Natural killer cell (primary cell): ENCODE results near the gene ZNF74. TPM values are rescaled to one million over a fixed set of nuclear protein-coding genes. Genes with fewer than 3 reads are reported as not detected.

Source experiments
- ATAC-seq, 3 donors: fragments of 150-1000 bp in 2 of 3; fragments of 200-7000 bp in 1 of 3; cut with Tn5 transposase; 1 replicate in 1 of 3; 2 replicates in 2 of 3; pipeline ENCODE4 v1.10.0; 2021; ENCODE audit warnings: mild to moderate bottlenecking in 2 of 3, moderate library complexity in 2 of 3
- DNase-seq, 2 donors: peaks; one replicate each; pipeline versions ENCODE4 v3.0.0 to v3.0.0-alpha.2; 2013 to 2021; ENCODE audit warnings: mixed read lengths in 1 of 2
- H3K27ac ChIP-seq: one replicate; pipeline ENCODE4 v1.5.1; 2013; ENCODE audit warnings: mild to moderate bottlenecking, low read length
- H3K27me3 ChIP-seq: one replicate; pipeline ENCODE4 v1.6.1; 2013; ENCODE audit warnings: low read length; ENCODE audit not compliant: control insufficient read depth, insufficient read depth
- H3K36me3 ChIP-seq: one replicate; pipeline ENCODE4 v1.6.1; 2013; ENCODE audit warnings: low read length; ENCODE audit not compliant: control insufficient read depth, insufficient read depth
- H3K4me1 ChIP-seq: one replicate; pipeline ENCODE4 v1.6.1; 2013; ENCODE audit warnings: low read length; ENCODE audit not compliant: control insufficient read depth, insufficient read depth
- H3K4me3 ChIP-seq: one replicate; pipeline ENCODE4 v1.5.1; 2013; ENCODE audit warnings: low read length
- H3K9me3 ChIP-seq: one replicate; pipeline ENCODE4 v1.6.1; 2013; ENCODE audit warnings: low read length; ENCODE audit not compliant: control insufficient read depth, insufficient read depth
- H3K27ac Mint-ChIP-seq, 2 donors: one replicate each; pipeline ENCODE4 v1.8.0; 2022; ENCODE audit warnings: mild to moderate bottlenecking in 2 of 2, mixed read lengths in 2 of 2, moderate library complexity in 1 of 2
- H3K27me3 Mint-ChIP-seq, 2 donors: one replicate each; pipeline ENCODE4 v1.8.0; 2022; ENCODE audit warnings: low read depth in 2 of 2, mixed read lengths in 2 of 2
- H3K36me3 Mint-ChIP-seq: one replicate; pipeline ENCODE4 v1.8.0; 2022; ENCODE audit warnings: mixed read lengths
- H3K4me1 Mint-ChIP-seq, 2 donors: one replicate each; pipeline ENCODE4 v1.8.0; 2022; ENCODE audit warnings: mixed read lengths in 2 of 2
- H3K4me3 Mint-ChIP-seq: one replicate; pipeline ENCODE4 v1.8.0; 2022; ENCODE audit warnings: mild to moderate bottlenecking, moderate library complexity, mixed read lengths
- H3K9me3 Mint-ChIP-seq, 2 donors: one replicate each; pipeline ENCODE4 v1.8.0; 2022; ENCODE audit warnings: mixed read lengths in 2 of 2
- CTCF ChIP-seq: fragments of 200-600 bp; IDR thresholded peaks from one replicate; pipeline ENCODE4 v1.8.0; 2022; ENCODE audit warnings: antibody characterized with exemption
- WGBS: methylation state at CpG from one replicate; pipeline ENCODE4 v1.1.7; 2013; ENCODE audit warnings: missing lambda C conversion rate; ENCODE audit not compliant: insufficient coverage; 5-methylcytosine and 5-hydroxymethylcytosine counted together
- intact Hi-C: fragments of 100-400 bp; cut with micrococcal nuclease; formaldehyde crosslinking; loops from one replicate; pipeline ENCODE4 v1.14.2; 2022
- total RNA-seq, 4 donors: library from RNA; stranded (reverse); fragments of 120-200 nt in 1 of 4; gene quantifications; one replicate each; pipeline versions ENCODE4 v1.2.3 to v1.2.4, GENCODE V29; 2013 to 2022

ZNF74 gene
- total RNA-seq, 3 donors from 2014 or later (not counting 1 experiment from before 2014, with no cell fraction given) = 7.7 to 18.2 (median 10.4) TPM

DNA sequence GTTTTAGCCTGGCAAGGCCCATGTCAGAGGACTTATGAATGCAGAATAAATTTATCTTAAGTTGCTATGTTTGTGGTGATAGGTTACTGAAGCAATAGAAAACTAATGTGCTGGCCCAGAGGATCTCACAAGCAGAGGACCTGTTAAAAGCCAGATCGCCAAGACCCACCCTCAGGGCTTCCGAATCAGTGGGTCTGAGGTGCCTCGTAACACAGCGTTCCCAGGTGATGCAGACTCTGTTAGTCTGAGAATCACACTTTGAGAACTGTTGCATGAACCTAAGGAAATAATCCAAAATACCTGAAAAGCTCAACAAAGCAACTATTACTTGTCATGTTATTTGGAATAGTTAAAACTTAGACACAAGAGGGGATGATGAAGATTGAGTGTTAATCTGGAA, 50.4 kb downstream of the ZNF74 start:
- Mint-ChIP-seq H3K9me3 (no peaks in the 10 kb centered on the region), H3K36me3 (no peaks in the 10 kb centered on the region), H3K4me1 (peaks cover 0 to 4% of the 10 kb centered on the region in 2 donors), H3K27ac (no peak overlapping the region), H3K4me3 (no peak overlapping the region), H3K27me3 (peaks cover 0 to 2% of the 10 kb centered on the region in 2 donors)
- Histone ChIP-seq H3K4me3 (no peak overlapping the region), H3K27ac (no peak overlapping the region), H3K9me3 (no peaks in the 10 kb centered on the region), H3K36me3 (peaks cover 28% of the 10 kb centered on the region), H3K4me1 (no peaks in the 10 kb centered on the region), H3K27me3 (no peaks in the 10 kb centered on the region)
- WGBS = 96% methylated on average over 4 of the region's 4 CpGs
- no peak for ATAC-seq
- DNase-seq = no peak
- intact Hi-C loops = no loop called here
- TF ChIP-seq CTCF = no peak

GRCh38 chr22:20446383-20446970, 52.5 kb downstream of the ZNF74 start:
- H3K4me1 Mint-ChIP-seq = no peaks in the 10 kb centered on the region
- no peak overlapping the region for H3K4me3 ChIP-seq
- intact Hi-C loops = no loop called here
- H3K27ac Mint-ChIP-seq = no peak overlapping the region
- ATAC-seq (no peak), DNase-seq (no peak)
- H3K36me3 ChIP-seq = peaks cover 29% of the 10 kb centered on the region
- no peaks in the 10 kb centered on the region for H3K36me3 Mint-ChIP-seq
- no peaks in the 10 kb centered on the region for H3K9me3 Mint-ChIP-seq
- 93% methylated on average over 17 of the region's 21 CpGs for WGBS
- H3K9me3 ChIP-seq = no peaks in the 10 kb centered on the region
- no peak for TF ChIP-seq CTCF
- H3K27ac ChIP-seq = no peak overlapping the region
- no peaks in the 10 kb centered on the region for H3K4me1 ChIP-seq
- no peaks in the 10 kb centered on the region for H3K27me3 Mint-ChIP-seq
- no peak overlapping the region for H3K4me3 Mint-ChIP-seq
- H3K27me3 ChIP-seq = no peaks in the 10 kb centered on the region

DNA sequence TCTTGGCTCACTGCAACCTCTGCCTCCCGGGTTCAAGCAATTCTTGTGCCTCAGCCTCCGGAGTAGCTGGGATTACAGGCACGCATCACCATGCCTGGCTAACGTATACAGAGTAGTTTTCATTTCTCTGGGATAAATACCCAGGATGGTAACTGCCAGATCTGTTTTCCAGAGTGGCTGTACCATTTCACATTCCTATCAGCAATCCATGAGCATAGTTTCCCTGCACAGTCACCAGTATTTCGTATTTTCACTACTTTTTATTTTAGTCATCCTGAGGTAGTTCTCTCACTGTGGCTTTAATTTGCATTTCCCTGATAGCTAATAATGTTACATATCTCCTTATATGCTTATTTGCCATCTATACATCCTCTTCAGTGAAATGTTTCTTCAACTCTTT, 54.7 kb downstream of the ZNF74 start:
- Histone ChIP-seq H3K9me3 (no peaks in the 10 kb centered on the region), H3K27me3 (no peaks in the 10 kb centered on the region), H3K4me1 (no peaks in the 10 kb centered on the region), H3K27ac (no peak overlapping the region), H3K4me3 (no peak overlapping the region), H3K36me3 (peaks cover 22% of the 10 kb centered on the region)
- H3K9me3 Mint-ChIP-seq = no peaks in the 10 kb centered on the region
- H3K4me1 Mint-ChIP-seq = no peaks in the 10 kb centered on the region
- TF ChIP-seq CTCF = no peak
- ATAC-seq (no peak), DNase-seq (no peak)
- no peaks in the 10 kb centered on the region for H3K27me3 Mint-ChIP-seq
- WGBS = 98% methylated on average over 5 of the region's 5 CpGs
- H3K4me3 Mint-ChIP-seq = no peak overlapping the region
- intact Hi-C loops = no loop called here
- peaks cover 4% of the 10 kb centered on the region for H3K36me3 Mint-ChIP-seq
- no peak overlapping the region for H3K27ac Mint-ChIP-seq
